Liver (tissue), 2 donors: ENCODE results near the gene CREG2.

Experiments used
- HNF4A ChIP-seq, 2 donors: conservative IDR thresholded peaks; 2 replicates each; pipeline ENCODE4 v1.6.1; 2016; ENCODE audit warnings: antibody characterized with exemption in 2 of 2, mild to moderate bottlenecking in 2 of 2
- RAD21 ChIP-seq, 2 donors: IDR thresholded peaks; 2 replicates each; pipeline ENCODE4 v1.6.1; 2016; ENCODE audit warnings: antibody characterized with exemption in 2 of 2, mild to moderate bottlenecking in 2 of 2
- donor health status: healthy.

GRCh38 chr2:101303688-101304087, 83.6 kb downstream of the CREG2 start:
- TF ChIP-seq RAD21 (IDR thresholded peaks at IDR 0.05) (no peak), HNF4A (conservative IDR thresholded peaks at IDR 0.05) (no peak)
